IMR-90 (cell line): ENCODE data around the gene NEDD4L. TPM values are rescaled to one million over a fixed set of nuclear protein-coding genes. Genes with fewer than 3 reads are reported as not detected.

Source experiments
- ATAC-seq: fragments of 200-7000 bp; cut with Tn5 transposase; 2 replicates; pipeline ENCODE4 v1.9.1; 2020; ENCODE audit warnings: low read depth, mild to moderate bottlenecking, moderate library complexity
- BruUV-seq: library from RNA; stranded (reverse); fragments of 400-500 nt; replicated peaks from 2 replicates; lab custom pipeline; 2021; lab: Mats Ljungman, UMichigan
- CTCF ChIA-PET: fragments of 300-600 bp; formaldehyde crosslinking; extraction: SDS; loops from one replicate; lab custom pipeline; 2021; ENCODE audit warnings: antibody characterized with exemption; lab: Yijun Ruan, JAX
- POLR2A ChIA-PET: fragments of 300-600 bp; sonication (Branson Sonifier 250); formaldehyde crosslinking; loops from one replicate; lab custom pipeline; 2022; ENCODE audit warnings: antibody characterized with exemption; ENCODE audit not compliant: unreplicated experiment; lab: Charles Lee
- DNase-seq: peaks from one replicate; pipeline ENCODE4 v3.0.0; 2013
- H2AFZ ChIP-seq: replicated peaks from 2 replicates; pipeline ENCODE3; 2013; ENCODE audit warnings: low read length, mild to moderate bottlenecking; ENCODE audit not compliant: poor library complexity
- H2AK5ac ChIP-seq: 2 replicates; pipeline ENCODE4 v1.6.1; 2013; ENCODE audit warnings: low read depth, low read length, inconsistent platforms
- H2AK9ac ChIP-seq: replicated peaks from 2 replicates; pipeline ENCODE3; 2013; ENCODE audit warnings: mild to moderate bottlenecking, low read depth, low read length, moderate library complexity; ENCODE audit not compliant: poor library complexity
- H2BK120ac ChIP-seq: 2 replicates; pipeline ENCODE4 v1.6.1; 2013; ENCODE audit warnings: low read depth, low read length, inconsistent platforms
- H2BK15ac ChIP-seq: 3 replicates; pipeline ENCODE4 v1.6.1; 2013; ENCODE audit warnings: low read depth, low read length, inconsistent platforms
- H2BK20ac ChIP-seq: 2 replicates; pipeline ENCODE4 v1.6.1; 2013; ENCODE audit warnings: low read depth, mild to moderate bottlenecking, inconsistent platforms, low read length, moderate library complexity
- H2BK5ac ChIP-seq: 2 replicates; pipeline ENCODE4 v1.6.1; 2013; ENCODE audit warnings: mild to moderate bottlenecking, low read depth, low read length, inconsistent platforms; ENCODE audit not compliant: poor library complexity, severe bottlenecking
- H3K14ac ChIP-seq: replicated peaks from 2 replicates; pipeline ENCODE4 v1.6.1; 2013; ENCODE audit warnings: low read depth, low read length, inconsistent platforms
- H3K18ac ChIP-seq: 2 replicates; pipeline ENCODE4 v1.6.1; 2013; ENCODE audit warnings: low read depth, low read length, control low read depth
- H3K23ac ChIP-seq: 2 replicates; pipeline ENCODE4 v1.6.1; 2013; ENCODE audit warnings: low read depth, low read length, inconsistent platforms
- H3K27ac ChIP-seq: 2 replicates; pipeline ENCODE4 v1.5.1; 2013; ENCODE audit warnings: mild to moderate bottlenecking, control low read depth, low read length; ENCODE audit not compliant: insufficient read depth
- H3K27me3 ChIP-seq: 2 replicates; pipeline ENCODE4 v1.6.1; 2013; ENCODE audit warnings: low read length; ENCODE audit not compliant: control insufficient read depth, insufficient read depth
- H3K36me3 ChIP-seq: 2 replicates; pipeline ENCODE4 v1.6.1; 2013; ENCODE audit warnings: low read length, mixed read lengths; ENCODE audit not compliant: control insufficient read depth, insufficient read depth
- H3K4ac ChIP-seq: 2 replicates; pipeline ENCODE4 v1.6.1; 2013; ENCODE audit warnings: low read depth, low read length, inconsistent platforms
- H3K4me1 ChIP-seq: 2 replicates; pipeline ENCODE4 v1.6.1; 2013; ENCODE audit warnings: low read length, mixed read lengths; ENCODE audit not compliant: control insufficient read depth, insufficient read depth
- H3K4me2 ChIP-seq: 2 replicates; pipeline ENCODE4 v1.6.1; 2013; ENCODE audit warnings: low read depth, mild to moderate bottlenecking, control low read depth, low read length, moderate library complexity
- H3K4me3 ChIP-seq: 2 replicates; pipeline ENCODE4 v1.5.1; 2013; ENCODE audit warnings: low read depth, mild to moderate bottlenecking, control low read depth, low read length, moderate library complexity; ENCODE audit not compliant: insufficient read depth
- H3K56ac ChIP-seq: 2 replicates; pipeline ENCODE4 v1.6.1; 2013; ENCODE audit warnings: low read length, inconsistent platforms; ENCODE audit not compliant: insufficient read depth; ENCODE audit errors: extremely low read depth
- H3K79me1 ChIP-seq, 2 experiments: 2 replicates each; pipeline ENCODE4 v1.6.1; 2013; ENCODE audit warnings: low read length in 2 of 2, inconsistent platforms in 1 of 2, low read depth in 1 of 2
- H3K9ac ChIP-seq: 2 replicates; pipeline ENCODE4 v1.6.1; 2013; ENCODE audit warnings: low read depth, low read length, control low read depth
- H3K9me1 ChIP-seq: 2 replicates; pipeline ENCODE4 v1.6.1; 2013; ENCODE audit warnings: low read length, inconsistent platforms; ENCODE audit not compliant: insufficient read depth
- H3K9me3 ChIP-seq: 2 replicates; pipeline ENCODE4 v1.6.1; 2013; ENCODE audit warnings: low read length; ENCODE audit not compliant: control insufficient read depth, insufficient read depth
- H4K20me1 ChIP-seq: 2 replicates; pipeline ENCODE4 v1.6.1; 2013; ENCODE audit warnings: low read length, inconsistent platforms; ENCODE audit not compliant: insufficient read depth
- H4K5ac ChIP-seq: 2 replicates; pipeline ENCODE4 v1.6.1; 2013; ENCODE audit warnings: mild to moderate bottlenecking, low read depth, low read length, control low read depth
- H4K8ac ChIP-seq, 2 experiments: 2 replicates each; pipeline ENCODE4 v1.6.1; 2013; ENCODE audit warnings: low read depth in 2 of 2, low read length in 2 of 2, control low read depth in 1 of 2, inconsistent platforms in 1 of 2
- H4K91ac ChIP-seq: 2 replicates; pipeline ENCODE4 v1.6.1; 2013; ENCODE audit warnings: low read depth, low read length, inconsistent platforms; ENCODE audit not compliant: insufficient read depth
- WGBS, 2 experiments: methylation state at CpG; one replicate each; pipeline versions ENCODE4 v1.1.5 to v1.1.7; 2013; ENCODE audit warnings: missing lambda C conversion rate in 2 of 2; ENCODE audit not compliant: insufficient read length in 1 of 2; ENCODE audit errors: extremely low coverage in 2 of 2; 5-methylcytosine and 5-hydroxymethylcytosine counted together
- dilution Hi-C: fragments of 300-500 bp; cut with HindIII; formaldehyde crosslinking; loops from one replicate; pipeline ENCODE4 v1.14.3; 2018; ENCODE audit warnings: low sequenced_read_pairs; ENCODE audit not compliant: unreplicated experiment
- in situ Hi-C: fragments of 300-500 bp; cut with MboI; formaldehyde crosslinking; loops from 3 replicates; pipeline ENCODE4 v1.14.3; 2019; ENCODE audit warnings: low sequenced_read_pairs, inconsistent platforms, mixed read lengths
- intact Hi-C: fragments of 100-400 bp; cut with micrococcal nuclease; formaldehyde crosslinking; loops from 2 replicates; pipeline ENCODE4 v1.10.0; 2022
- polyA plus RNA-seq, 3 experiments: library from polyadenylated mRNA; depleted of rRNA; stranded (reverse); fragments of >200 nt; gene quantifications; 2 replicates each; pipeline ENCODE4 v1.2.3, GENCODE V29; 2012; ENCODE audit warnings: low replicate concordance in 1 of 3
- total RNA-seq: library from RNA; depleted of rRNA; stranded (reverse); fragments of >200 nt; gene quantifications from 2 replicates; pipeline ENCODE4 v1.2.3, GENCODE V29; 2012
- TF ChIP-seq, protein P1 (sequence below): conservative IDR thresholded peaks from 2 replicates; pipeline ENCODE4 v1.5.1; 2012; ENCODE audit warnings: mild to moderate bottlenecking, low read depth, low read length, improper control_type of control experiment

Gene NEDD4L
- total and polyA plus RNA-seq, 2 of the 4 experiments (the other 2 are of a cell fraction), result 10.0 to 10.9 TPM

GRCh38 chr18:58309099-58309498 is 265.1 kb downstream of the NEDD4L start:
- Histone ChIP-seq H3K4ac (no peak overlapping the region), H2AK5ac (no peak overlapping the region), H2BK120ac (no peak overlapping the region), H3K9ac (no peak overlapping the region), H2BK15ac (no peak overlapping the region), H3K79me1 (no peaks in the 10 kb centered on the region), H4K5ac (no peak overlapping the region), H4K8ac (no peak overlapping the region), H3K9me1 (peaks cover 3% of the 10 kb centered on the region; the same call in 1 of the 2 replicates), H3K56ac (no peak overlapping the region), H3K4me3 (no peak overlapping the region), H3K36me3 (no peaks in the 10 kb centered on the region), H2BK5ac (no peak overlapping the region), H3K27ac (no peak overlapping the region), H2AK9ac (no peak overlapping the region), H4K20me1 (no peaks in the 10 kb centered on the region), H3K18ac (no peak overlapping the region), H4K91ac (no peak overlapping the region), H3K23ac (no peak overlapping the region), H2AFZ (no peak overlapping the region), H2BK20ac (no peak overlapping the region), H3K4me2 (no peak overlapping the region), H3K9me3 (peaks cover 11% of the 10 kb centered on the region), H3K4me1 (peaks cover 2% of the 10 kb centered on the region; the same call in 1 of the 2 replicates), H3K14ac (no peak overlapping the region), H3K27me3 (peaks cover 6% of the 10 kb centered on the region)
- no peak for DNase-seq
- BruUV-seq, result no TSS peak
- intact Hi-C loops (no loop called here), in situ Hi-C loops (no loop called here), dilution Hi-C loops (no loop called here)
- no peak for ATAC-seq
- CTCF ChIA-PET, result no interaction called here
- POLR2A ChIA-PET, result no interaction called here
- WGBS, 2 experiments, result 84% methylated on average over 2 of the region's 8 CpGs; no CpG with 5 or more reads in 1 of the 2 experiments
- TF ChIP-seq, protein P1, sequence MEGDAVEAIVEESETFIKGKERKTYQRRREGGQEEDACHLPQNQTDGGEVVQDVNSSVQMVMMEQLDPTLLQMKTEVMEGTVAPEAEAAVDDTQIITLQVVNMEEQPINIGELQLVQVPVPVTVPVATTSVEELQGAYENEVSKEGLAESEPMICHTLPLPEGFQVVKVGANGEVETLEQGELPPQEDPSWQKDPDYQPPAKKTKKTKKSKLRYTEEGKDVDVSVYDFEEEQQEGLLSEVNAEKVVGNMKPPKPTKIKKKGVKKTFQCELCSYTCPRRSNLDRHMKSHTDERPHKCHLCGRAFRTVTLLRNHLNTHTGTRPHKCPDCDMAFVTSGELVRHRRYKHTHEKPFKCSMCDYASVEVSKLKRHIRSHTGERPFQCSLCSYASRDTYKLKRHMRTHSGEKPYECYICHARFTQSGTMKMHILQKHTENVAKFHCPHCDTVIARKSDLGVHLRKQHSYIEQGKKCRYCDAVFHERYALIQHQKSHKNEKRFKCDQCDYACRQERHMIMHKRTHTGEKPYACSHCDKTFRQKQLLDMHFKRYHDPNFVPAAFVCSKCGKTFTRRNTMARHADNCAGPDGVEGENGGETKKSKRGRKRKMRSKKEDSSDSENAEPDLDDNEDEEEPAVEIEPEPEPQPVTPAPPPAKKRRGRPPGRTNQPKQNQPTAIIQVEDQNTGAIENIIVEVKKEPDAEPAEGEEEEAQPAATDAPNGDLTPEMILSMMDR, result no peak
